IPS DF 6.9 (cell line): Measurements from ENCODE around the gene ZBTB42.

Experiments
- DNase-seq: peaks from one replicate; pipeline ENCODE4 v3.0.0-alpha.2; 2013; ENCODE audit warnings: low read depth, low spot score
- H3K27ac ChIP-seq: one replicate; pipeline ENCODE4 v1.5.1; 2013; ENCODE audit warnings: low read length, control low read depth
- H3K27me3 ChIP-seq: 2 replicates; pipeline ENCODE4 v1.6.1; 2013; ENCODE audit warnings: mild to moderate bottlenecking, low read length; ENCODE audit not compliant: control insufficient read depth, insufficient read depth
- H3K36me3 ChIP-seq: 2 replicates; pipeline ENCODE4 v1.6.1; 2013; ENCODE audit warnings: low read length; ENCODE audit not compliant: control insufficient read depth, insufficient read depth
- H3K4me1 ChIP-seq: 2 replicates; pipeline ENCODE4 v1.6.1; 2013; ENCODE audit warnings: low read length; ENCODE audit not compliant: control insufficient read depth, insufficient read depth
- H3K4me3 ChIP-seq: 2 replicates; pipeline ENCODE4 v1.5.1; 2013; ENCODE audit warnings: mild to moderate bottlenecking, low read length
- H3K9me3 ChIP-seq: 2 replicates; pipeline ENCODE4 v1.6.1; 2013; ENCODE audit warnings: low read length, inconsistent platforms; ENCODE audit not compliant: control insufficient read depth, insufficient read depth
- WGBS: extraction: QIAGEN DNeasy Blood & Tissue Kit; methylation state at CpG from one replicate; pipeline ENCODE4 v1.1.7; 2013; ENCODE audit warnings: mixed read lengths, missing lambda C conversion rate; ENCODE audit not compliant: insufficient read length, insufficient coverage; 5-methylcytosine and 5-hydroxymethylcytosine counted together

The ZBTB42 gene

DNA sequence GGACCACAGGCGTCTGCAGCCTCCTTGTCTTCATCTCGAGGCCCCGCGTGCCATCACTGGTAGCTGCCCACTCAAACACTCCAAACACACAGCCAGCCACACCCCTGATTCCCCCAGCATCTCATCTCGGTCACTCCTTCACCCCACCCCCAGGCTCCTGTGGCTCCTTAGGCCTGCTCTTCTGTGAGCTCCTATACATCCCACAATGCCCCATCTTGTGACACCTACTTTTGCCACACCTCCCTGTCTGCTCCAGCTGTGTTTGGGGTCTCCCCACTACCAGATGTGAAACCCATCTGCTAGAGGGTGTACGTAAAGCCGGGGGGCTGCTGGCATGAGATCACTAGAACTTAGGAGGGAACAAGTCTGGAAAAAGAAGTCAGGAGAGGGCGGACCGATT lies 9.5 kb upstream of the ZBTB42 start:
- no CpG with 5 or more reads among the region's 9 CpGs for WGBS
- no peak for DNase-seq
- Histone ChIP-seq H3K4me3 (no peak overlapping the region), H3K27me3 (0 out of 2 replicates have a peak, but pooled peaks cover 2% of the 10 kb centered on the region), H3K4me1 (peaks cover 10% of the 10 kb centered on the region), H3K27ac (no peak overlapping the region), H3K36me3 (peaks cover 19% of the 10 kb centered on the region; the same call in 1 of the 2 replicates), H3K9me3 (no peaks in the 10 kb centered on the region)

DNA sequence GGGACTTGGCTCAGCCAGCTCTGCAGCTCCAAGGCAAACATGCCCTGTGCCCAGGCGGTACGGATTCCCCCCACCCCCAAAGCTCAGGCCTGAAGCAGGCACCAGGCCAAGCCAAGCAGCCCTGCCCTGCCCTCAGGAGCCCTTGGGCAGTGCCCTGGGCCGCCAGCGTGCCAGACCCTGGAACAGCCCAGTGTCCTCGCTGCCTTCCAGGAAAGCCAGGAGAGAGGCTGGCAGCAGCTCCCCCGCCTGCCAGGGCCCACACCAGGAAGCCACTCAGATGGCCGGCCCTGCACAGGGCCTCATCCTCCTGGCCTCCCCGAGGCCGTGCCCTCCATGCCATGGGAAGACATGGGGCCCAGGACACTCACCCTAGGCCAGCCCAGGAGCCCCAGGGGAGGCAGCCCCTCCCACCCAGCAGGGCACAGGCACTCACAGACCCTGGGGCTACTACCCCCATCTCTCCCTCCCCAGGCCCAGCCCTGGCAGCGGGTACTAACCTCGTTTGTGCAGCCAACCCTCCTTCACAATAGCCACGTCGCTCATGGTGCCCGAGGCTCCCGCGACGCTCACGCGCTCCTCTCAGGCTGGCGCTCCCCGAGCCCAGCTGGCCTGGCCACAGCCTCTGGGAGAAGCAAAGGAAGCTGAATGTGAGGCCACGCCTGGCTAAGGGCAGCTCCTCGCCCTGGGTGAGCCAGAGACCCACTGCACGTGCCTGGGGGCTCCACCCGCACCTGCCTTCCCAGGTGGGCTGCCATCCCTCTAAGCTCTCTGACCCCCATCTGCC lies 8.6 kb upstream of the ZBTB42 start:
- 0 out of 2 replicates have a peak, but pooled peaks cover 2% of the 10 kb centered on the region for H3K27me3 ChIP-seq
- H3K27ac ChIP-seq: no peak overlapping the region
- no peak for DNase-seq
- peaks cover 14% of the 10 kb centered on the region for H3K4me1 ChIP-seq
- no peaks in the 10 kb centered on the region for H3K9me3 ChIP-seq
- peaks cover 16% of the 10 kb centered on the region; the same call in 1 of the 2 replicates for H3K36me3 ChIP-seq
- WGBS: no CpG with 5 or more reads among the region's 25 CpGs
- H3K4me3 ChIP-seq: no peak overlapping the region

DNA sequence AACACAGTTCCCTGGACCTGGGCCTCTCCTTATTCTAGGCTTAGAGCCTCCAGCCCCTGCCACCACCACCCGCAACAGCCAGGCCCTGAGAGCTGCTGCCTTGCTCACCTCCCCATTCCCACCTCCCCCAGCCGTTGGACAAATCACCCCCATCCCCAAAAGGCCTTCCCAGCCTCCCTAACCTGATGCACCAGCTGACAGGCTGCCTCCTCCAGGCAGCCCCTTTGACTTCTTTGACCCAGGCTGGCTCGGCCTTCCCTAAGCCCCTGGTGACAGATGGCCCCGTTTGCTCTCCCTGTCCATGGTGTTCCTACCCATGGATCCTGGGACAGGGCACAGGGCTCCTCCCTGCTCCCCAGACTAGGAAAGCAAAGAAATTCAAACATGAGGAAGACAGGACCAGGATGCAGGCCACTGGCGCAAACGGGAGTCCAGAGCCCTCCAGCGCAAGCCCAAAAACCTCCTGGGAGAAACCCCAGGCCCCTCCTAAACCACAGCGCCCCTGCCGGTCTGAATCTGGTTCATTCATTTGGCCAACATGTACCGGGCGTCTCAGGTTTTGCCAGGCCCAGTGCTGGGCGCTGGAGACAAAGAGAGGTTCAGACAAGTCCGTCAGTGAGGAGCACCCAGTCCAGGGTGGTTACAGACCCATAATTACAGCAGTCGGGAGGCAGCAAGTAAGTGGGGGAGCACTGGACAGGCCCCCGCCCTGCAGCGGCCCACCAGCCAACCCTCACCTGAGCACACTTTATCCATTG lies 7.8 kb upstream of the ZBTB42 start:
- no peak for DNase-seq
- WGBS: no CpG with 5 or more reads among the region's 16 CpGs
- H3K9me3 ChIP-seq: no peaks in the 10 kb centered on the region
- H3K4me3 ChIP-seq: no peak overlapping the region
- H3K36me3 ChIP-seq: peaks cover 16% of the 10 kb centered on the region; the same call in 1 of the 2 replicates
- H3K4me1 ChIP-seq: peaks cover 16% of the 10 kb centered on the region
- no peak overlapping the region for H3K27ac ChIP-seq
- H3K27me3 ChIP-seq: peaks cover 4% of the 10 kb centered on the region; the same call in 1 of the 2 replicates

DNA sequence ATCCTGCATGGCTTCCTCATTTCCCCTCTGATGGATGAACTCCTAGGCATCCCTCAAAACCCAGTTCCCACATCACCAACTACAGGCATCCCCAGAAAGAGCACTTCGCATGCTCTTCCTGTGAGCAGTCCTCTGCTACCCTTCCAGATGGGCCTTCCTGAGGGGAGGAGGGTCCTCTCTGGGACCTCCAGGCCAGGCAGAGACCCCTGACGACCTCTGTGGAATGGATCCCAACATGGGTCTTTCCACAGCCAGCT lies 7.3 kb upstream of the ZBTB42 start:
- no peak overlapping the region for H3K4me3 ChIP-seq

DNA sequence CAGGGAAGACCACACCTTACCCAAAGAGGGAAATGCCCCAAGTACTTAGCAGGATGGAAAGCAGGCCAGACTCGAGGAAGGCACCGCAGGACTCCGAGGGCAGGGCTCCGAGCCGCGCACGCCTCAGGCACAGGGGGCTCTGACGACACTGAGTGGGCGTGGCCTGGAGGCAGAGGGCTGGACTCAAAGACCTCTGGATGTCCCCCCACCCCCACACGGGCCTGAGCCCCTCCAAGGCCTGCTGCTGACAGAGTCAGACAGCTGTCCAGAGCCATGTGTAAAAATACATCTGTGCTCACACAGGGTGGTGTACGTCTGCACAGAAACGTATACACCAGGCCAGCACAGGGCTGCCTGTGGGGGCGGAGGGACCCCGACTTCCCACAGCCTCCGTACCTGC lies 6.8 kb upstream of the ZBTB42 start:
- Histone ChIP-seq H3K27ac (no peak overlapping the region), H3K4me3 (peak overlapping the region; percentile 10; the same call in 1 of the 2 replicates), H3K27me3 (peaks cover 7% of the 10 kb centered on the region; the same call in 1 of the 2 replicates), H3K36me3 (peaks cover 11% of the 10 kb centered on the region; the same call in 1 of the 2 replicates), H3K4me1 (peaks cover 16% of the 10 kb centered on the region), H3K9me3 (no peaks in the 10 kb centered on the region)
- WGBS: no CpG with 5 or more reads among the region's 15 CpGs
- no peak for DNase-seq

More for the DNA sequence above, 7.3 kb upstream of the ZBTB42 start:
- no peak for DNase-seq
- WGBS: no CpG with 5 or more reads among the region's 2 CpGs
- no peaks in the 10 kb centered on the region for H3K9me3 ChIP-seq
- peaks cover 7% of the 10 kb centered on the region; the same call in 1 of the 2 replicates for H3K27me3 ChIP-seq
- peaks cover 16% of the 10 kb centered on the region for H3K4me1 ChIP-seq
- no peak overlapping the region for H3K27ac ChIP-seq
- H3K36me3 ChIP-seq: peaks cover 11% of the 10 kb centered on the region; the same call in 1 of the 2 replicates

DNA sequence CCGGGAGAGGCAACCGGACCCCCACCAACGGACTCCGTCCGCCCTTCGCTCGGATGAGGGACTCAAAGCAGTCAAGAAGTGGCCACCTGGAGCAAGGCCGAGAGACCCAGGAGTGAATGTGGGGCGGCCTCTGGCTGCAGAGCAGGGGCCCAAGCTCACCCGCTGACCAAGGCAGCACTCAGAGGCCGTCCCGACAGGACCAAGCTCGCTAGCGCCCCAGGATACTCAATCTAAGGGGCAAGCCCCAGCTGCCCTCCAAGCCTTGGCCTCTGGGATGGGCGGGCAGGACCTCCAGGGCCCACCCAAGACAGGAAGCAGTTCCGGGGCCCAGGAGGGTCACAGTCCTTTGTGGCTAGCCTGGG lies 6.3 kb upstream of the ZBTB42 start:
- DNase-seq: no peak
- no CpG with 5 or more reads among the region's 16 CpGs for WGBS
- peaks cover 7% of the 10 kb centered on the region; the same call in 1 of the 2 replicates for H3K27me3 ChIP-seq
- H3K27ac ChIP-seq: no peak overlapping the region
- peak overlapping the region; percentile 60; the same call in 1 of the 2 replicates for H3K4me3 ChIP-seq
- H3K4me1 ChIP-seq: peaks cover 16% of the 10 kb centered on the region
- H3K9me3 ChIP-seq: no peaks in the 10 kb centered on the region
- H3K36me3 ChIP-seq: peaks cover 11% of the 10 kb centered on the region; the same call in 1 of the 2 replicates

DNA sequence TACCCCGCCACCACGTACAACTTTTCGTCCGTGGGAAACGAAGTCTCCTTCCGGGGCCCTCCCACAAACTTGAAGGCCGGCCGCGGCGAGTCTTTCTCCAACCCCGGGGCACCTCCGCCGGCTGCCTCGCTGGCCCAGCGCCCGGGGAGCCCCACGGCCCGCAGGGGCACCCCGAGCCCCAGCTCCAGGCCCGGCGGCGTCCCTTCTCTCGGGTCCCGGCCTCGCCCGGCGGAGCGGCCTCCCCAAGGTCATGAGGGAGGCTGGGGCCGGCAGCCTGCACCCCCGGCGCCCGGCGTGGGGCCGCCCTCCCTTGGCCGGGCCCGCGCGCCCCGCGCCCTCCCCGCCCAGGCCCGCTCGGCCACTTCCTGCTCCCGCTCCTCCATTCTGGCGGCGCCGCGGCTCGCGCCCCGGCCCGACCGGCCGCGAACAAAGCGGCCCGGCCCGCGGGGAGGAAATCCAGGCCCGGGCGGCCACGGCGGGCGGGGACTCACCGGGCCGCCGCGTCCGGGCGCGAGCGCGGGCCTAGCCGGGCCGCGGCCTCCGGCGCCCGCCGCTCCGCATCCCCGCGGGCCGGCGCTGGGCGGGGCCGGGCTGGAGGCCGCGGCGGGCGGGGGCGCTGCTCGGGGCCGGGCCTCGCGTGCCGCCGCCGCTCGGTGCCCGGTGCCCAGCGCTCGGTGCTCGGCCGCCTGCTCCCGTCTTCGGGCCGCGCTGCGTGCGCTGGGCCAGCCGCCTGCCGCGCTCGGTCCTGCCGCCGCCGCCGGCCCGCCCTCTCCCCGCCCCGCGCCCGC lies 5.7 kb upstream of the ZBTB42 start, which contains the start of gene AKT1:
Gene AKT1 (minus strand): TSS at position 756 of the 788 bp plus-strand sequence. CDS start 3,105 bp downstream, outside the sequence.
- H3K9me3 ChIP-seq: no peaks in the 10 kb centered on the region
- peaks cover 7% of the 10 kb centered on the region; the same call in 1 of the 2 replicates for H3K27me3 ChIP-seq
- peak within 1 kb of the TSS; percentile 60; the same call in 1 of the 2 replicates for H3K4me3 ChIP-seq
- H3K36me3 ChIP-seq: peaks cover 7% of the 10 kb centered on the region; the same call in 1 of the 2 replicates
- H3K27ac ChIP-seq: no peak within 1 kb of the TSS
- H3K4me1 ChIP-seq: peaks cover 16% of the 10 kb centered on the region
- no CpG with 5 or more reads among the region's 124 CpGs for WGBS
- DNase-seq: no peak

DNA sequence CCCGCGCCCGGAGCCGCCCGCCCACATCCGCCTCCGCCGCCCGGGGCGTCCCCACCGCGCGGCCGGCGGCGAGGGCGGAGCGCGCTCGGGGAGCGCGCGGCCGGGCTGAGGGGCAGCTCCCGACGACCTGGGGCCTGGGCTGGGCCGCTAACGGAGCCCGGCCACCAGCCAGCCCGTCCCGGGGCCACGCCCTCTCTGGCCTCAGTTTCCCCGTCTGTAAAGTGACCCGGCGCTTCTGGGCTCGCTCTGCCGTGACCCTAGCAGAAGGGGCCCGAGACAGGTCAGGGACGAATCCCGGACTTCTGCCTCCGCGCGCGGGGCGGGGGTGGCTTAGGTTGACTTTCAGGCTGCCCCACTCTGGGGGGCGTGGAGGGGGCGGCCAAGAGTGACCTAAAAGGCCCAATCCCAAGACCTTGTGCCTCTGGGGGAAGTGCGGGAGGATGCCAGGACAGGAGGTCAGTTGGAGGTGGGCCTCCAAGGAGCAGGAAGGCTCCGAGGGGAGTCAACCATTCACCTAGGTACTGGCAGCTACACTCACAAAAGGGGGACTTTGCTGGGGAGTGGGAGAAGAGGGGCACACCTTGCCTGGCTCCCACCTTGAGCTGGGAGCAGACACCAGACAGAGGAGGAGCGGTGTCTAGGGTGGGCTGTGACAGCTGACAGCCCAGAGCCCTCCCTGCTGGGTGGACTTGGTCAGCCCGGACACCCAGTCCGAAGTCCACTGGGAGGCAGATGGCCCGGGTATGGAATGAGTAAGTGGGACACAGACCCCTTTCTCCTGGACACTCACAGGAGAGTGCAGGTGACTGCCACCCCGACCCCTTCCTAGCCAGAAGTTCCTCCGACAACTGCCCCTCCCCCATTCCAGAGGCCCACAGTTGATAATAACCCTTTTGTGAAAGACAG lies 4.9 kb upstream of the ZBTB42 start:
- Histone ChIP-seq H3K36me3 (peaks cover 2% of the 10 kb centered on the region; the same call in 1 of the 2 replicates), H3K4me3 (peak overlapping the region; percentile 60; the same call in 1 of the 2 replicates), H3K27ac (no peak overlapping the region), H3K27me3 (peaks cover 7% of the 10 kb centered on the region; the same call in 1 of the 2 replicates), H3K9me3 (no peaks in the 10 kb centered on the region), H3K4me1 (peaks cover 16% of the 10 kb centered on the region)
- no peak for DNase-seq
- no CpG with 5 or more reads among the region's 55 CpGs for WGBS

DNA sequence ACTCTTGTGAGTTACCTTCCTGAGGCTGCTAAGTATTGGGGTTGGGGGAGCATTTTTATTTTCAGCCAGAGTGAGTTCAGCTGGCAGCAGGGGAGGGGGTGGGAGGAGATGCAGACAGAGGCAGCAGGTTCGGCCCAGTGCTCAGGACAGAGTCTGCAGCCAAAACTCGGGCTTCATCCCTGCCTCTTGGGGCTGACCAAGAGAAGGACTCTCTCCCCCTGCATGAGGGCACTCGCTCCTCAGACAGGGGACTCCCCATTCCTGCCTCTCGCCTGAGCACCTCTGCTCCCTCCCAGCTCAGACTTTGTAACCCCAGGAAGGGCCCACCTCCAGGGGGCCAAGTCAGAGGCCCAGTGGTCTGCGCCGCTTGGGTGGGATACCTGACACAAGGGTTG lies 4.2 kb upstream of the ZBTB42 start:
- H3K27me3 ChIP-seq: peaks cover 13% of the 10 kb centered on the region
- H3K4me3 ChIP-seq: no peak overlapping the region
- no peaks in the 10 kb centered on the region for H3K9me3 ChIP-seq
- H3K4me1 ChIP-seq: peaks cover 18% of the 10 kb centered on the region
- DNase-seq: no peak
- no peak overlapping the region for H3K27ac ChIP-seq
- no CpG with 5 or more reads among the region's 6 CpGs for WGBS
- H3K36me3 ChIP-seq: no peaks in the 10 kb centered on the region; the same call in 1 of the 2 replicates
